Measurements from ENCODE around the gene MILR1.

GRCh38 chr17:64410750-64411490 lies 38.0 kb upstream of the MILR1 start:
- no peak for TF ChIP-seq FOXK2 (IDR thresholded peaks at IDR 0.05)
- TF ChIP-seq ZNF384 (IDR thresholded peaks at IDR 0.05): no peak
- TF ChIP-seq PKNOX1 (IDR thresholded peaks at IDR 0.05): no peak

Data from HEK293T (cell line).